Epithelial cell of proximal tubule (primary cell): Measurements from ENCODE around the gene SGCD. TPM values are rescaled to one million over a fixed set of nuclear protein-coding genes. Genes with fewer than 3 reads are reported as not detected.

Experiments used
- DNase-seq: peaks from one replicate; pipeline ENCODE4 v3.0.0-alpha.2; 2011; ENCODE audit warnings: low read depth
- H3K4me3 ChIP-seq: 2 replicates; pipeline ENCODE4 v1.5.1; 2011; ENCODE audit warnings: low read depth, mild to moderate bottlenecking, low read length
- CTCF ChIP-seq: conservative IDR thresholded peaks from 2 replicates; pipeline ENCODE4 v1.5.1; 2012; ENCODE audit warnings: low read depth, mild to moderate bottlenecking, low read length
- total RNA-seq: library from RNA; depleted of rRNA; stranded (reverse); fragments of >200 nt; gene quantifications from 2 replicates; pipeline ENCODE4 v1.2.3, GENCODE V29; 2015

The SGCD gene
- total RNA-seq, 1 donor from 2014 or later, result 0.06 TPM

- TF ChIP-seq CTCF, result no peak
- H3K4me3 ChIP-seq, result no peak overlapping the region
- DNase-seq, result no peak
These were observed 340.7 kb downstream of the SGCD start for GRCh38 chr5:156667616-156668015.

- no peak for TF ChIP-seq CTCF
- no peak overlapping the region for H3K4me3 ChIP-seq
These were observed 342.5 kb downstream of the SGCD start for GRCh38 chr5:156669416-156669815.

GRCh38 chr5:156670615-156671014 lies 343.7 kb downstream of the SGCD start:
- TF ChIP-seq CTCF, result no peak
- no peak for DNase-seq
- H3K4me3 ChIP-seq, result no peak overlapping the region

More at GRCh38 chr5:156669416-156669815, 342.5 kb downstream of the SGCD start:
- DNase-seq, result no peak

- H3K4me3 ChIP-seq, result no peak overlapping the region
- DNase-seq, result no peak
- no peak for TF ChIP-seq CTCF
These were observed 348.4 kb downstream of the SGCD start for GRCh38 chr5:156675395-156675794.

- no peak for TF ChIP-seq CTCF
- H3K4me3 ChIP-seq, result no peak overlapping the region
- DNase-seq, result no peak
These were observed 351.0 kb downstream of the SGCD start for GRCh38 chr5:156677963-156678362.

GRCh38 chr5:156678484-156678883 lies 351.5 kb downstream of the SGCD start:
- no peak overlapping the region for H3K4me3 ChIP-seq
- no peak for TF ChIP-seq CTCF
- no peak for DNase-seq

- DNase-seq, result no peak
- no peak overlapping the region for H3K4me3 ChIP-seq
- no peak for TF ChIP-seq CTCF
These were observed 353.9 kb downstream of the SGCD start for GRCh38 chr5:156680831-156681230.
